Liver (tissue), 3 donors: Measurements from ENCODE around the gene CEPT1.

Experiments used
- YY1 ChIP-seq: IDR thresholded peaks from 2 replicates; pipeline ENCODE4 v1.6.1; 2016; ENCODE audit warnings: antibody characterized with exemption, mild to moderate bottlenecking
- TF ChIP-seq, protein P1 (sequence below): IDR thresholded peaks from 2 replicates; pipeline ENCODE4 v1.6.1; 2016; ENCODE audit warnings: antibody characterized with exemption
- TF ChIP-seq, protein P2 (sequence below): fragments of 150-350 bp; IDR thresholded peaks from 2 replicates; pipeline ENCODE4 v1.5.1; 2017; ENCODE audit warnings: improper control_type of control experiment, low read depth, low read length; ENCODE audit not compliant: missing input control
- donor health status: healthy.
- donor health status: healthy.

DNA sequence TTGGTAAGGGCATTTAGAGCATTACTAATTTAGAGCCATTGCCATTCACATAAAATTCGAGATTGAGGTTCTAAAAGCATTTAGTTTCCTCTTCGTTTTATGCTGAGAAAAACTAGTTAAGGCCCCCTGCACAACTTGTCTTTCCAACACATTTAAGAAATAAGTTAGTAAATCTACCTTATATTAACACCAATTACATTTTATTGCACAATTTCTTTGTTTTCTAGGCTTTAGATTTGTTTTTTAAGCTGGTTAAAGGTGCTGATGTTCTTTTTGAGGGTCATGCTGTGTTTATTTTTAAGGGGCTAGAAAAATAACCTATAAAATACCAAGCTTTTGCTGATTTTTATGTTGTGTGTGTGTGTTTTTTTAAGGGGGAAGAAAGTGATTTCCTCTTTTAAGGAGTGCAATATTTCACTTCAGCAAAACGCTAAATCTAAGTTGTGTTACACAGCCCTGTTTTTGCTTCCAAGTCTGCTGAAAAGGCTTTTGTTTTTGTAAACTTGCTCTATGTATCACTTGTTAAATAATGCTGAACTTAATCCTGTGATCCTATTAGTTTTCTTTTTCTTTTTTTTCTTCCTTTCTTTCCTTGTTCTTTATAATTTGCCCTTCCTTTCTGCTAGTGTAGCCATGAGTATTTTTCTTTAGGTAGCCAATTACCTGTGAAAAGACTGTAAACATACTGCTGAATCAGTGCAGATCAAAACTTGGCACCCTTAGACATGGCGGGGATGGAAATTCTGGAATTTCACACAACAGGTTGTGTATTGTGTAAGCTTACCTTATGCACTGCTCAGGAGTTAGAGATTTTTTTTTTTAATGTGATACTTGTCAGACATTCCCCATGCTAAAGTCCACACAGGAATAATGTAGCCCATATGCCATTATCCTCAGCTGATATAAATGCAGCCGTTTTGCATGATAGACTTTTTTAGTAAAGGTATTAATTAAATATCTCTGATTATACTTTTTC lies 1.5 kb downstream of the CEPT1 start:
- TF ChIP-seq, protein P1, sequence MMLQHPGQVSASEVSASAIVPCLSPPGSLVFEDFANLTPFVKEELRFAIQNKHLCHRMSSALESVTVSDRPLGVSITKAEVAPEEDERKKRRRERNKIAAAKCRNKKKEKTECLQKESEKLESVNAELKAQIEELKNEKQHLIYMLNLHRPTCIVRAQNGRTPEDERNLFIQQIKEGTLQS, result no peak
- TF ChIP-seq, protein P2, sequence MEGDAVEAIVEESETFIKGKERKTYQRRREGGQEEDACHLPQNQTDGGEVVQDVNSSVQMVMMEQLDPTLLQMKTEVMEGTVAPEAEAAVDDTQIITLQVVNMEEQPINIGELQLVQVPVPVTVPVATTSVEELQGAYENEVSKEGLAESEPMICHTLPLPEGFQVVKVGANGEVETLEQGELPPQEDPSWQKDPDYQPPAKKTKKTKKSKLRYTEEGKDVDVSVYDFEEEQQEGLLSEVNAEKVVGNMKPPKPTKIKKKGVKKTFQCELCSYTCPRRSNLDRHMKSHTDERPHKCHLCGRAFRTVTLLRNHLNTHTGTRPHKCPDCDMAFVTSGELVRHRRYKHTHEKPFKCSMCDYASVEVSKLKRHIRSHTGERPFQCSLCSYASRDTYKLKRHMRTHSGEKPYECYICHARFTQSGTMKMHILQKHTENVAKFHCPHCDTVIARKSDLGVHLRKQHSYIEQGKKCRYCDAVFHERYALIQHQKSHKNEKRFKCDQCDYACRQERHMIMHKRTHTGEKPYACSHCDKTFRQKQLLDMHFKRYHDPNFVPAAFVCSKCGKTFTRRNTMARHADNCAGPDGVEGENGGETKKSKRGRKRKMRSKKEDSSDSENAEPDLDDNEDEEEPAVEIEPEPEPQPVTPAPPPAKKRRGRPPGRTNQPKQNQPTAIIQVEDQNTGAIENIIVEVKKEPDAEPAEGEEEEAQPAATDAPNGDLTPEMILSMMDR, result no peak
- no peak for TF ChIP-seq YY1
